GF-D8 (cell line): ENCODE data around the gene SH3GL2.
"Not testable (repeated sequence)": the region's sequence is repeated elsewhere in the genome, so short reads cannot be mapped to it uniquely, and the experiment has no call there.

Experiments
- DNase-seq: peaks from one replicate; lab custom pipeline; 2025; lab: John Stamatoyannopoulos, UW

The SH3GL2 gene

DNA sequence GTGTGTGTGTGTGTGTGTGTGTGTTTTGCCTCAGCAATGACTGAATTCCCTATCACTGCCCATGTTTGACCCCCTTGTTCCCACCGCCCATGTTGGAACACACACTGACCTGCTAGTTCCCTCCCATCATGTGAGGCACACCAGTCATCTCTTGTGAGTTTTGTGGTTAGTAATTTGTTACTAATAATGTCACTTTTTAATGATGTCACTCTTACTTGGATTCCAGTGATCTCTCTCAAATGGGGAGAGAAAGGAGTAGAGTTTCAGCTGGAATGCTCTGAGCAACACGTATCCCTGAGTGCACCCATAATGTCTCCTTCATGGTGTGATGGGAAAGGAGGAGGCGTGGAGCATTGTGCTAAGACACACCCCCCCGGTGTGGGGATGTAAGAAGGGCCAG, 172.6 kb downstream of the SH3GL2 start:
- no peak for DNase-seq

DNA sequence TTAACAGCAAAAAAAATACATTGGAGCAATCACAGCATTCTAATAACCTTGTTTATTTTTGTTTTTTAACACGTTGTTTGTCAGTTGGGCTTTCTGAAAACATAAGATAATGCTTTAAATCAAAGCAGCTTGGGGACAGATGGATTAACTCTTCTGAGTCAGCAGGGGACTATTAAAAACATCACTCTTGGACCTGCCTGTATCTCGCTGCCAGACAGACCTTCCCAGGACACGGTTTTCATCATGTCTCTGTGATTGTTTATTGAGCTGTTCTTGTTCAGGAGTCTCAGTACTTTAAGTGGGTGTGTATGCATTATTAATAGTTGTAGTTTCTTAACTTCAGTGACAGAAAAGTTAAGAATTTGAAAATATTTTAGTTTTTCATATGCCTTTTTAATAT, 173.2 kb downstream of the SH3GL2 start:
- no peak for DNase-seq

DNA sequence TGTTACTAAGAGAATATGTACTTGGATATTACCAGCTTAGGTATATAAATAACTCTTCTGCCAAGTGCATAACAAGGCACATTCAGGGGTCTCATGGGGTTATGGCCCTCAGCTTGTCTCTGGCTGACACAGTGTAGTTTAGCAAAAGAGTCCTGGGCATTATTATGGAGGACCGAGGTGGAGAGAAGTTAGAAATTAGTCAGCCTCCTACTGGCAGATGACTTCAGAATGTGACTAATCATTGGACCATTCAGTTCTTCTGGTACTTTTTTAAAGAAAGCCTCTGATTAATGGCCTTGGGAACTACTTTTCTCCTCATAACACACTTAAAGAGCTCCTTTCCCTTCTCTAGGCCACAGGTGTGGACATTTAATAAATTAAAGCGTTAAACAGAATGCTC, 178.9 kb downstream of the SH3GL2 start:
- no peak for DNase-seq

DNA sequence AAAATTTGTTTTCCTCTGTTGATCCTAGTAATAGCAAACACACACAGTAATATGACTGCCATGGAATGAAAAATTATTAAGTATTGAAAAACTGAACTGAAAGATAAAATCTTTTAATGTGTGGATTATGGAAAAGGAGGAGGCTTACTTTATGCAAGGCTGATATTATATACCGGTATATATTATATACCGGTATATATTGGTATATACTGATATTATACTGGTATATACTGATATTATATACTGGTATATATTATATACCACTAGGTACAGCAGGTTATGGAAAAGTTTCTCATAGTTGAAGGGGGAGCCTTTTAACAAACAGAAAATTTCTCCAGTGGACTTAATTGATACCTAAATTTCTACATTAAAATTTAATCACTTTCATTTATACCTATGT, 181.4 kb downstream of the SH3GL2 start:
- DNase-seq, result no peak

DNA sequence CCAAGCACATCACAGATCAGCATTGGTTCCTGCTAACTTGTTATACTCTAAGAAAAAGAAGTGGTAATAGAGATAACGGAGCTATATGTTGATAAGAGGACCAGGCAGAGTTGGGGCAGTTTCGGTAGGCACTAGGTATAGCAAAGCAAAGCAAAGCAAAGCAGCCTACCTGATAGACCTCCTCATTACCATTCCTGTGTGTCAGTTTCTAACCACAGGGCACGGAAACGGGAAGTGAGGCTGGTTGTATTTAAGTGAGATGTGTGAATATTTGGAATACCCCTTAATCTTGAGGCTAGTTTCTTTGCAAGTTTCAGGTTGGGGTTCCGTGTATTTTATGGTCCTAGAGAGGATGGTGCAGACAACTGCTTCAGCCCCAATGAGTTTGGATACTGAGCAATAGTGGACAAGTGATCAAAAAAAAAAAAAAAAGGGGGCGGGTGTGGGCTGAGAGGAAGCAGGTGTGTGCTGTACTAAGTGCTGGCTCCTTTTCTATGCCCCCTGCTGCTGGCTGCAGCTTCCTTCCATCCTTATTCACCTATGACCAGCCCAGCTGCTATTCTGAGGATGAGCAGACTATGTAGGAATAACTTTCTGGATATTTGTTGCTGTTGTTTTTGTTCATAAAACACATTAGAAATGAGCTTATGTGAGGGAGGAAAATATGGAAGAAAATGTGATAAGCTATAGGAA, 183.3 kb downstream of the SH3GL2 start:
- no peak for DNase-seq

DNA sequence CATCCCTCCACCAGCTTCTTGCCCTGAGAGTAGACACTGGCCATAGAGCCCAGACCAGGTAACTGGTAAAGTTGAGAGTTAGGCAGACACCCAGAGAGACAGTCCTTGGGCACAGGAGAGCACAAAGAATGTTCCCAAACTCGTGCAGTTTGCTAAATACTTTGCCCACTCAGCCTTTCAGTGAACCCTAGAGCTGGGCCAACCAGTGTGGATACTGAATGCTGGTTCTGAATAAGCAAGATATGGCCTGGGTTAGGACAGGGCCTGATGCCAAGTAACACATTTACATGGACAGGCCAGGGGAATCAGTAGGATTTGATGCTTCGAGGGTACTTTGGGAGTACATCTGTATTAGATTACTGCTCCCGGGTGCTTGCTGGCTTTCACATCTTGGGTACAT, 185.4 kb downstream of the SH3GL2 start:
- no peak for DNase-seq

DNA sequence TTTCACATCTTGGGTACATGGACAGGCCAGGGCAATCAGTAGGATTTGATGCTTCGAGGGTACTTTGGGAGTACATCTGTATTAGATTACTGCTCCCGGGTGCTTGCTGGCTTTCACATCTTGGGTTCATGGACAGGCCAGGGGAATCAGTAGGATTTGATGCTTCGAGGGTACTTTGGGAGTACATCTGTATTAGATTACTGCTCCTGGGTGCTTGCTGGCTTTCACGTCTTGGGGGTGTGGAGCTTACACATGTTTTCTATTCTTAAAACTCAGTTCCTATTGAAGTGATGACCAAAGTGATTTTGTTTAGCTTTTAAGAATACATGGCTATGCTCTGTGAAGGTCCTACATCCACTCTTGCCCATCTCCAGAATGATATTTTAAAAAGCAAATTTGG, 186.3 kb downstream of the SH3GL2 start:
- not testable (repeated sequence) for DNase-seq

DNA sequence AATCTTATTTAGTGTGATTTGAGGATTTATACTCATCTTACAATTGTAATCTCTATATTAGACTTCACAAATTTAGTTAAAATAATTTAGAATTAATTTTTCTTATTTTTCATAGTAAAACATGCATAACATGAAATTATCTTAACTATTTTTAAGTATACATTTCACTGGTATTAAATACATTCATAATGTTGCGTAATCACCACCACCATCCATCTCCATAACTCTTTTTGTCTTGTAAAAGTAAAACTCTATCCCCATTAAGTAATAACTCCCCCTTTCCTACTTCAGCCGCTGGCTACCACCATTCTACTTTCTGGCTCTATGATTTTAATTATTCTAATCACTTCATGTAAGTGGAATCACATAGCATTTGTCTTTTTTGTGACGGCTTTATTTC, 193.4 kb downstream of the SH3GL2 start:
- DNase-seq, result no peak

DNA sequence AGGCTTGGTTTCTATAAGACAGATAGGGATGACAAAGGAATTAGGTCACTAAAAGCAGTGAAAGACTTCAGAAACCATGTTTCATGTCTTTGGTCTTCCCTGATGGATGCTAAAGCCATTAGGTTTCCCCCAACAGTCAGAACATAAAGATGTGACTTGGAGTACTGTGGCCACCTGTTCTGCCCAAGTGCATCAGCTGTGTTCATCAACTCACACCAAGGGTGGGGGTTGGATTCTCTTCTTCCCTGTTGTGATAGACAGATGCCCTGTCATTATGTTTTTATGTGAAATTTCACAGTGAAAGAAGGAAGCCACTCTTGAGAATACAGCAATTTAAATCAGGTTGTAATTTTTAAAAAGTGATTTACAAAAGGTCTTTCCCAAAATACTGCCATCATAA, 196.8 kb downstream of the SH3GL2 start:
- DNase-seq, result no peak

DNA sequence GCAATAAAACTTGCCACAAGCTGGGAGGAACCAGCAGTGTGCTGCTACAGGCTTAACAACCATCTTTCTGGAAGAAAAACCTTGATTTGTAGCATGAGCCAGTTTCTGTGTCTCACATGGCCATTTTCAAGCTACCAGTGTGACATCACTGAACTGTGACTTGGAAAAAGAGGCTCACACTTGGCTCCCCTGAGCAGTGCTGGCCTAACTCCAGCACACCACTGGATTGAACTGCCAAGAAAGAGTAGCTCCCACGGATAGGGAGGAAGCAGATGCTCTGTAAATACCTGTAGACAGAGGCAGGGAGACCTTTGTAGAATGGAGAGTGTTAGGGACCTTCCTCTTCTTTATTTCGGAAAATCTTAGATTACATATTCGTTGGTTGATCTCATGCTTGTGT, 197.9 kb downstream of the SH3GL2 start:
- no peak for DNase-seq

DNA sequence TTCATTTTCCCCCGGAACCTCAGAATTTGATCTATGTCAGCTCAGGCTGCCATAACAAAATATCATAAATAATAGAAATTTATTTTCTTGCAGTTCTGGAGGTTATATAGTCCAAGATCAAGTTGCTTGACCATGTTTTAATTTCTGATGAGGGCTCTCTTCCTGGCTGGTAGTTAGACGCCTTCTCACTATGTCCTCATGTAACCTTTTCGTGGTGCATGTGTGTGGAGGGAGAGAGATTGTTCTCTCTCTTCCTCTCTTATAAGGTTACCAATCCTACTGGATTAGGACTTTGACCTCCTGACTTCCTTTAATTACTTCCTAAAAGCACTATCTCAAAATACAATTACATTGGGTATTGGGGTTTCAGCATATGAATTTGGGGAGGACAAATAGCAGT, 198.6 kb downstream of the SH3GL2 start:
- no peak for DNase-seq

DNA sequence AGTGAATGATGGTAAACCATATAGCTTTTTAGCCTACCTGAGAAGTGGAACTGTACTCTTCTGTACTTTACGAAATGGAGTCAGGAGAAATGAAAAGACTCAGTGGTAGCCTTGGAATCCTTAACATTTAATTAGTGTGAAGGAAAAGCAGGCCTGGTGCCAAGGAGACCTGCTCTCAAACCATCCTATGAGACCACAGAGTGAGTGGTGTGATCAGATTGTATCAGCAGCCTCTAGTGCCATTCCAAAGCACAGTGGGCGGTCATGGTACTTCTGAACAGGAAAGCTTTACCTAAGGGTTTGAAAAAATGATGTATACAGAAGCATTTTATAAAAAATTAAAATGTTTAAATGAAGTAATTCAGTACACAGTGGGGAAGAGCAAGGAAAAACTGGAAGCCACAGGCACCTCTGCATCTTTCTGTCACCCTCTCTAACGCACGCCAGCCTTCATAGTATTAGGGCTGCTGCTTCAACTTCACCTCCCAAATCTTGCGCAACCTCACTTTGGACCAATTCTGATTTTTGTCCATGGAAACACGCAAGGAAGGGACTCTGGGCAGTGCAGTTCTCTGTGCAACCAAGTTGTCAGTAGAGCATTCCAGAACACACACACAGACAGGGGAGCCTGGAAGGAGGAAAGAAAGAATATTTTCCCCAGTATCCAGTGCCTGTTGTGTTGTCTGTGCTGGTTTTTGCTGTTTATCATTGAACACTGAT, 203.7 kb downstream of the SH3GL2 start:
- DNase-seq, result no peak

DNA sequence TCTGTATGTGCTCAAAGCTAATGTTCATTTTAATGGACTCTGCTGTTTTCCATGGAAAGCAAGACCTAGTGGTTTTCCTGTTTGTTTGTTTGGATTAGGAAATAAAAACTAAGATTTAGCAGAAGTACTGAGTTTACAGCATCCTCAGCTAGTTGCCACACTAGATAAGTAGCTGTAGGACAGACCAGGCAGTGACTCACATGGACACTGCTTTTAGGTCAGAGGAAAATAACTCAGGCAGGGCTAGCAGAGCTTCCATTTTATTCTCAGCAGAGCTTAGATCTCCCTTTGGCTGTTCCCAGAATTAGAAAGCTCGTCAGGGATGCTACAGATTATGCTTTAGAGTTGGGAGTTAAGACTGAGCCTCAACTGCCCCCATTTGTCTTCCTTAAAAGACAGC, 204.4 kb downstream of the SH3GL2 start:
- no peak for DNase-seq

DNA sequence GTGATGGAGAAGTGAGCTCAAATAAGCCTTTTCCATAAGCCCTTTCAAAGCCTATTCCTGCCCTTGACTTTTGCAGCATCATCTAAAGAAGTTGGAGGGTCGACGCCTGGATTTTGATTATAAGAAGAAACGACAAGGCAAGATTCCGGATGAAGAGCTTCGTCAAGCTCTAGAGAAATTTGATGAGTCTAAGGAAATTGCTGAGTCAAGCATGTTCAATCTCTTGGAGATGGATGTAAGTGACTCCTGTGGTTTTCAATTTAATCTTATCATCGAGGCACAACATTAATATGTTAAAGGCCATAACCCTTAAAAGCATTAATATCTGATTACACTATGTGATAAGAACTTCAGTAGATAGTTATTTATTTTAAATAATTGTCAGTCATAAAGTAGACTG, 210.4 kb downstream of the SH3GL2 start:
- DNase-seq, result no peak

DNA sequence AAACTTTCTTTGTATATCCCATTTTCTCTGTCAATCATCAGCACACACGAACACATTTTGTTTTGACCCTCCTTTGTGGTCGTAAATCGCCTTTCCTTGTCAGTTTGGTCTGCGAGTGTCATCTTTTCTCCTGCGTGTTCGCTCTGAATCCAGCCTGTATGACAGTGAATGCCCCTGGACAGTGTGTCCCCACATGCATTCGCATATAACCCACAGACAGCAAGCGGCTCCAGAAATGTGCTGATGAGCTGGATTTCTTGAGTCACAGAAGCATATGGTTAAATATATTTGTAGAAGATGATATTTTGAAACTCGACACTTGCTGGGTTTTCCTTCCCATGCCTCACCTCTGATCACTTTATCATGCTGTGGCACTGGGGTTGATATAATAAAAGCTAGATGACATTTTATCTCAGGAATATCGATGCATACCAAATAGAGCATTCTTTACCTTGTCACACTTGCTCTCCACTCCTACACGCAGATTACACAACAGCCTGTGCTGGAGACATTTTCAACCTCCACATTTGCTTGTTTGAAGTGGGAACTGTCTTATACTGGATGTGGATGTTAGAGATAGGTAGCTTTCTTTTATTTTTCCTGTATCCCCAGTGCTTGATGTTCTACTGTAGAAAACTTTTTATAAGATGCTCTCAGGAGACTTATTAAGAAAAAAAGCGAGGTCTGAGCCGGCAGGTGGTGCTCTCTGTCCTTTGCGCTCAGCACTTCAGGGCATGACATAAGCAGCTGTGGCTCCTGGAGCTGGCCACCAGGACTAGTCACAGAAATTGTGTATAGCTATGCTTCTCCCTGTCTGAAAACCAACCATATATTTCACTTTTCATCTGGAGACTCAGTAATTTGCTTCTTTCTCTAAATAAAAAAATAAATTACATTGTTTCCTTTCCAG, 215.1 kb downstream of the SH3GL2 start:
- DNase-seq, result no peak

DNA sequence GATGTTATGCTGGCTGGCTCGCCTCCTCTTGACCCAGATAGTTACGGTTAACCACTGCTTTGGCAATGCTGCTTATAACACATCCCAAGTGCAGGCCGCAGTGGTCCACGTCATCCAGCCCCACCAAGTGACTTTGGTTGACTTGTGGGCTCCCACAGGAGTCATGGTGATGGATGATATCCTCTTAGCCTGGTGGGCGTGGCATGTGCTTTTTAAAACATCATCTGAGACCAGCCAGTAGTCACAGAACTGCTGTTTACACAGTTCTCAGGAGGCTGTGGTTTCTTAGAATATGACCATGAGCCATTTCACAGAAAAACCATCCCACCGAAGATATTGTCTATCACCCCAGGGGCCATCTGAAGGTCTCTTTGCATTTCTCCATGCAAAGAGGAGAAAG, 216.9 kb downstream of the SH3GL2 start:
- DNase-seq, result no peak

DNA sequence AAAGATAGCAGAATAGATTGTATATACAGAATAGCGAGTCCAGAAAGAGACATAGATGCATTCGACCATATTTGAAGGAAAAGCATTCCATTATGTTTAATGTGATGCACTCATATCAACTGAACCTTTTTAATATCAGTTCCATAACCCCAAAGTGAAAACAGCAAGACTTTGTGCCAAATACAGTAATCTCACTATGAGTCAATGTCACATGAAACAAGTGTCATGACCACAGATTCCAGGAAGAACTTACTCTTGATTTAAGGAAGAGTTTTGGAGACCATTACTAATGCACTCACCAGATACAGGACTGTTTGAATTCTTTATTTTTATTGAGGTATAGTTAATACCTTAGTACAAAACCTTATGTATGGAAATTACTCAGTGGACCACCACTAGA, 220.5 kb downstream of the SH3GL2 start:
- DNase-seq, result no peak

DNA sequence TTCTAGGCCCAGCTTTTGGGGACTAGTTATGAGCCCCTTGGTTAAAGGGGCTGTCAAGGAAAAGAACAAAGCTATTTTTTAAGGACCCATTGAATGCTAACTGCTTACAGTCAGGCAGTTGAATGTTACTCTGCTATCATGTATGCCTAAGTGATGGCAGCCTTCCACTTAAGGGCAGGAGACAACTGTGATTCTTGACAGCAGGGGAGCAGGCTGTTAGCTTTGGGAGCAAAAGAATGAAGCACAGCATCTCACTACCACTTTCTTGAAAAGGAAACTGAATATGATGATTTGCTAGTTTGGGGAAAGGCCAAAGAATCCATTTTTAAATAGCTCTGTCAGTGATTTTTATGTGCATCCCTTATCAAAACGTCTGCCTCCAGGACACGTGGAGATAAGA, 221.6 kb downstream of the SH3GL2 start:
- DNase-seq, result no peak

DNA sequence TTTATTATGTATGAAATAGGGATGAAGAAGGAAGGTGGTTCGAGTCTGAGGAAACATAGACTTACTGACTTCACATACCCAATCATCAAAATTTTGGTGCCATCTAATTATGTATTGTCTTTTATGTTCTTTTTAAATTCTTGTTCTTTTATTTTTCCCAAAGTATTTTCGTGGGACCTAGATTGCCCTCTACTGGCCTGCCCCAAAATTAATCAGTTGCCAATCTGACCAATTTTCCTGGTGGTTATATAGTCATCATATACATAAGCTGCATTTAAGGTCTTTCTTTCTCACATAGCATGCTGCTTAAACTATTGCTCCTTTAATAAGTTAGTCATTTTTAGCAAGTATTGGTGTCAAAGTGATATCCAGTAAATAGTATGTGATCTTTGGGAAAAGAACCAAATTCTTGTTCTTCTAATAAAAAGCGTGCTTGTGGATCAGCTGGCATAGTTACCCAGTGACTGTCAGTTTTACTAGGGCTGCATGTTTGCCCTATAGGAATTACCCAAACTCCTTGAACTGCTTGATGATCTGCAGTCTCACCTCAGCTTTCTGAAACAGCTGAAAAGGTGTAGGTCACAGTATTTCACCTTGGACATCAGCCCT, 223.5 kb downstream of the SH3GL2 start:
- no peak for DNase-seq

DNA sequence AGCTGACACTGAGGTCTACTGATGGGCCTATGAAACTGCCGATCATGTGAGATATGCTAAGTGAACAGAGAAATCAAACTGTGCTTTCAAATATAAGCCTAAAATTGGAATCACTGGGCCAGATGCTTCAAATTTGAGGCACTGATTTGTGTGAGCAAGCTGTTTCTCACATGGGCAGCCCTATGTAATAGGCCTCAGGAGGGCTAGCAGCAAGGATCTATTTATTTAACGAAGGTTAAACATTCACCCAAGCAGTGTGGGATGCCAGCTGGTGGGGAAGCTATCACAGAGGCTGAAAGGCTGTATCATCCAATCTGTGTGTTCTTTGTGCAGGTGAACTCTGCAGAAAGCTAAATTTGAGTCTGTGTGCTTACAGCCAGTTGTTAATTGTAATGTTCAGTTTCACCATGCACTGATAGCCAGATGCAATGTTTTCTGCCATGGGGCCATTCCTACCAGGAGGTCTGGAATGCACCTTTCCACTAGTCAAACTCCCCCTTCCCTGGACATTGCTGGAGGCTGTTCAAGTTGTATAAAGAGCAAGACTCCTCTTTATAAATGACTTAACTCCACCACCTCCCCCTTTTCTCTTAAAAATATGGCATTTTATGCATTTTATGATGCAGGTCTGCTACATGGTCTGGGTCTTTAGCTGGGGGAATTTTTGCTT, 228.9 kb downstream of the SH3GL2 start:
- no peak for DNase-seq

DNA sequence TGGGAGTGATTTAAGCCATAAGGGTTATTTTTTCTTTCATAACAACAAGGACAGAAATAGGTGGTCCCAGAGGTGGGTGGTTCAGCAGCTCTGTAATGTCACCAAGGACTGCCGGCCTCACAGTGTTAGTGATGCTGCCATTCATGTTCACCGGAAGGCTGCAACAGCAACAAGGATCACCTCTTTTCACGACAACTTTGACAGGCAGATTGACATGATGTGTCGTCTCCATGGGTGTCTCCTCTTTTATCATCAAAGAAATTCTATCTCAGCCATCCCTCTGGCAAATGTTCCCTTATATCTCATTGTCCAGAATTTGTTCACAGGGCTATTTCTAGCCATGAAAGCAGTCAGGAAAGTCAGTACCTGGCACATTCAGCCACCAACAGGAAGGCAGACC, 231.5 kb downstream of the SH3GL2 start:
- no peak for DNase-seq
